ENCODE results near the gene SMARCC1. TPM values are rescaled to one million over a fixed set of nuclear protein-coding genes. Genes with fewer than 3 reads are reported as not detected.

SMARCC1 gene
- polyA plus RNA-seq, 3 donors = 11.5 to 21.3 (median 14.0) TPM

DNA sequence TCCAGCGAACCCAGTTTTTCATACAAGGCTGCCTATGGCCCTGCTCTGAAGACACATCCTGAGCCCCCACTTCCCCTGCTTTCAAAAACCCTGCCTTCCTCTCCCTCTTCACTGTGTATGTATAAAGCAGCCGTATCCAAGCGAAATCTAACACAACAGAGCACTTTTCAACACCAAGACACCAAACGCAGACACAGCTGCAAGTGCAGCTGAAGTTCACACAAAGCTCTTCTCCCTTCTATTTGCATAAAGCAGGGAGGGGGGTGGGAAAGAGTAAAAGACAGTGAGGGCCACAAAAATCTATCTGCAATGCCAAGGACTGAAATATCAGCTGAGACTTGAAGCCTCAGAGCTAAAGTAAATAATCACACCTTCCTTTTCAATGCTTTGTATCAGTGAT is 168.0 kb downstream of the SMARCC1 start:
- H3K27ac ChIP-seq (ENCODE audit: low read depth, low read length) = no peak overlapping the region
- WGBS, 3 donors = 37 to 97% (median 93%) methylated on average over 4 of the region's 4 CpGs

DNA sequence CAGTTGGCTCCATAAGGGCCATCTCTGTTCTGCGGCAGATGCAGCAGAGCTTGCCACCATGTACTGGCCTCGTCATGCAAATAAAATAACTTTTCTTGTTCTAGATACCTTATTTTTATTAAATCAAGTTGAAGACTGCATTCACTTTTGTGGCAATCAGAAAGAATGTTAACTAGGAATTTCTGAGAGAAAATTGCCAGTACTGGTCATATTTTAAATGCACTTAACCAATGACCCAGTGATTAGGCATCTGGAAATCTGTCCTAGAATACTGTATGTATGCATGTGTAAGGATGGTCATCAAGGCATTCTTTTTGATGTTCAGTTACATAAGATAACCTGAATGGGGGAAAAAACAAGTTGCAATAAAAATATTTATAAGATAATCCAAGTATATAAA is 168.8 kb downstream of the SMARCC1 start:
- H3K27ac ChIP-seq (ENCODE audit: low read depth, low read length) = no peak overlapping the region
- WGBS, 3 donors = 79 to 100% (median 98%) methylated on average over 2 of the region's 2 CpGs

DNA sequence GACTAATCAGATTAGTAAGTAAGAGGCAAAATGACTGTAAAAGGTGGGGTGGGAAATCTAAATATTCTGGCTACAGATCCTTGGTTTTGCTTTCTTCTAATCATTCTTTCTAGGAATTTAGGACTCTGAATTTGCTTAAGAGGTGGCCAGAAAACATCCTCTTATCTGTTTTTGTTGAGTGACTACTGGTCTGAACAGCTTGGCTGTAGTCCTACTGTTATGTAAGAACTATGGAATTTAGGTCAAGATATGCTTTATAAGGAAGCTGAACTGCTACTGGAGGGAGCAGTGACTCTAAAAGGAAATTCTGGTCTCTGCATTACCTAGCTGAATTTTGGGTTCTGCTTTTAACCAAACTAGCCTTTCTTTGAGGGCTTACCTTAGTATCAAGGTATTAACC is 169.5 kb downstream of the SMARCC1 start:
- H3K27ac ChIP-seq (ENCODE audit: low read depth, low read length) = no peak overlapping the region

DNA sequence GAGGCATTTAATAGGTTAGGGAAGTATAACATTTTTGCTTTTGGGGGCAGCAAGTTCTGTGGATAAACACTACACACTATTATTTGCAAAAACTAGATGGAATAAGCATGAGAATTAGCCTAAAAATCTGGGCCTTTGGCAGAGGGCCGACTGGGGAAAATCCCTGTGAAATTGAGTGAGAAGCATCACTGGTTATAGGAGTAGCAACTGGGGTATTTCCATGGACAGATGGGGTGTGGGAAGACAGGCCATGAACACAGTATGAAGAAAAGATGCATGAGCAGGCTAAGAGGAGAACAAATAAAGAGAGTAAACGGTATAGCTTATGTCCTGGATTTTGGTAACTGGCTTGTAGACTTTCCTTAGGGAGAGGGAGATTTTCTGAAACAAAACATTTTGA is 170.1 kb downstream of the SMARCC1 start:
- H3K27ac ChIP-seq (ENCODE audit: low read depth, low read length) = no peak overlapping the region
- 81 to 83% (median 81%) methylated on average over 2 of the region's 2 CpGs for WGBS, 3 donors

DNA sequence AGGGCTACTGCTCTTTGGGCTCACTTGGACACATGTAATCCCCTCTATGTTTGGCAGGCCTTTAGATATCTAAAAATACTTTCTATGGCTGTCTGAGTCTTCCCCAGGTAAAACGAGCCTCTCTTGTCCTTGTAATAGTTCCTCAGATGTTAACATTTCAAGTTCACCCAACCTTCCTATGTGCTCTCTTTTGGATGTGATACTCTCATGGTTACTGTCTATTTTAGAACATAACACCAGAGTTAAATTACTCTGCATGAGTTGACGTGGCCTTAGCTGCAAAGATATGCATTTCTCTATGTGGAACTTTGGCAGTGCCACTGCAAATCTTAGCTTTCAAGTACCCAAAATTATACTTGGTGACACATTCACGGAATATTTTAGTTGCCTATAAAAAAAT is 171.1 kb downstream of the SMARCC1 start:
- WGBS, 3 donors = 91 to 95% (median 94%) methylated on average over 3 of the region's 3 CpGs
- H3K27ac ChIP-seq (ENCODE audit: low read depth, low read length) = no peak overlapping the region

DNA sequence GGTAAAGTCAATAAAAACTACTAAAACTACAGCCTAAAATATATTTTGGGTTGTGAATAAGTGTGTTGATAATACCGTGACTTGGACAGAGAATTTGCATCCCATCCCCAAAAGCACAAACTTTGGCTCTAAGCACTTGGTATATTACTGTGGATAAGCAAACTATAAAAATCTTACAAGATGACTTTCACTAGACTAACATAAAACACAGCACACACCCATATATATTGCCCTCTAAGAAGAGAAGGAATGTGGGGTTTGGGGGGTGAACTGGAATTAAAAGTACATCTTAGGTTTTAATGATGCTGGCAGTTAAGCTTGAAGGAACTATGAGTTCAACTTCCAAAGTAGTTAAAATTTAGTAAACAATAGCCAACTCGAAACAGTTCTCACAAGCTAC is 174.4 kb downstream of the SMARCC1 start:
- WGBS, 3 donors = 94 to 98% (median 97%) methylated on average over 2 of the region's 2 CpGs
- H3K27ac ChIP-seq (ENCODE audit: low read depth, low read length) = no peak overlapping the region

DNA sequence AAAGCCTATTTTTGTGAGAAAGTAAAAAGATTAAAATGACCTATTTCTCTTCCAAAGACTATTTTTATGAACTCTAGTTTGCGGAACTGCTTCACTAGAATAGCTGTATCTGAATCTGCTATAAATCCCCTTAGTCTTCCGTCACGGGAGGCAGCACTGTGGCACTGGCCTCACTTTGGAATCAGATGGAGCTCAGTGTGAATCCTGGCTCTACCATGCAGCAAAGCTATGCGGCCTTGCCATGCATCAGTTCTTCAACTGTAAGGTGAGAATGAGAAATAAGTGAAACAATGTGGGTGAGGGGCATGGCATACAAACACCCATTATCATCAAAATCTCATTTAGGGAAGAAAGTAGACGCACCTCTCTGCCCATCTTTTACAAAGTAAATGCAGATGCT is 175.5 kb downstream of the SMARCC1 start:
- 95 to 97% (median 96%) methylated on average over 5 of the region's 5 CpGs for WGBS, 3 donors
- H3K27ac ChIP-seq (ENCODE audit: low read depth, low read length) = no peak overlapping the region

DNA sequence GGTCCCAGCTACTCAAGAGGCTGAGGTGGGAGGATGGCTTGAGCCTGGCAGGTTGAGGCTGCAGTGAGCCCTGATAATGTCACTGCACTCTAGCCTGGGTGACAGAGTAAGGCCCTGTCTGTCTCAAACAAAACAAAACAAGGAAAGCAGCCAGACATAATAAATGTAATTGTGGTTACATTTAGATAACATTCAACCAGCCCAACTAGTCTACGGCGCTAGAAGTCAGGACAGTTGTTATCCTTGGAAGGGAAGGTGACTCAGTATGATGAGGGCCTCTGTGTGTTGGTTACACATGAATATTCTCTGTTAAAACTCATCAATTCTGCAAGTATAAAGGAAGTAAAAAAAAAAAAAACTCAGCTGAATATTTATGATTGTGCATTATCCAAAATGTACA is 176.0 kb downstream of the SMARCC1 start:
- no peak overlapping the region for H3K27ac ChIP-seq (ENCODE audit: low read depth, low read length)
- 44 to 75% (median 57%) methylated on average over 2 of the region's 2 CpGs for WGBS, 3 donors

DNA sequence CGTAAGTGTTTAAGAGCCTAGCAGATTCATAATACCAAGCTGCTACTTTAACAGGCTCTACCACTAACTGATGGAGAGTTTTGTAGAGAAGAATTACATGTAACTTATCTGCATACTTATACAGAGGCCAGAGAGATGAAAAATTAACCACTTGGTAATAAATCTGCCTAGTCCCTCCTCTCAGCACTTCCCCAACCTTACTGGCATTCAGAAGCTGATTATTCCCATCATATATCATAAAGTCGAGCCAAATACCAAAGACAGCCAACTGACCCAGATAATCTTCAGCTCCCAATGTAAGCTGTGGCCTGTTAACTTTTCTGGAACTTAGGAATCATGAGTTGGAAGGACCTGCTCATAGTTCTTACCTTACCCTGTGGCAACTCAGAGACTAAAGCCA is 177.5 kb downstream of the SMARCC1 start:
- WGBS, 3 donors = 74 to 88% (median 84%) methylated on average over 2 of the region's 2 CpGs
- H3K27ac ChIP-seq (ENCODE audit: low read depth, low read length) = no peak overlapping the region

DNA sequence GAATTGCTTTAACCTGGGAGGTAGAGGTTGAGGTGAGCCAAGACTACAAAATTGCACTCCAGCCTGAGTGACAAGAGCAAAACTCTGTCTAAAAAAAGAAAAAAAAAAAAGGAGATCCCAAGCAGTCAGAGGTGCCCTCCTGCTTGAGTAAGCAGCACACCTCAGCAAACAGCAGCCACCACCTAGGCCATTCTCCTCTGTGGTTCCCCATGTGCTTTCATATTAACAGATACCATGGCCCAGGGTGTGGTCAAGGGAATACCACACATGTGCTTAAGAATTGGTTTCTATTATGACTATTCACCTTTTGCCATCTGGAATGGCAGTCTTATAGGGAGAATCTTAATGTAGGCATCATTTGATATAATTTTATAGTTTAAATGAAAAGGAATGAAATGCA is 178.4 kb downstream of the SMARCC1 start:
- no peak overlapping the region for H3K27ac ChIP-seq (ENCODE audit: low read depth, low read length)

DNA sequence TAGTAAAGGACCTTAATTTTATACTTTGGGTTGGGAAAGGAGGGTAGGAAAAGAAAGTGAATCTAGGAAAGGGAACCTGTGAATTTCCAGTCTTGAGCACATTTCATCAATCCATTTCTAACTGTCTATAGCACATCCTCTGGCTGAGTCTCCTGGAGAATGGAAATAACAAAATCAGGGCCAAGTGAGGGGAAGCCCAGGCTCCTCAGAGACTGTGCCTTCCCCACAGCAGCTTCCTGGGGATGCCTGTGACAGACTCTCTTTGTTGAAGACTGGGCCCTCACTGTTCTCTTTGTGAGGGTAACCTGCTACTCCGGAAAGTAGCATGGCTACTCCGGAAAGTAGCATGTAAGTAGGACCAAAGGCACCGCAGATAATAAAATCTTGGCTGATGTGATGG is 180.4 kb downstream of the SMARCC1 start:
- 77 to 94% (median 86%) methylated on average over 3 of the region's 3 CpGs for WGBS, 3 donors
- H3K27ac ChIP-seq (ENCODE audit: low read depth, low read length) = no peak overlapping the region

DNA sequence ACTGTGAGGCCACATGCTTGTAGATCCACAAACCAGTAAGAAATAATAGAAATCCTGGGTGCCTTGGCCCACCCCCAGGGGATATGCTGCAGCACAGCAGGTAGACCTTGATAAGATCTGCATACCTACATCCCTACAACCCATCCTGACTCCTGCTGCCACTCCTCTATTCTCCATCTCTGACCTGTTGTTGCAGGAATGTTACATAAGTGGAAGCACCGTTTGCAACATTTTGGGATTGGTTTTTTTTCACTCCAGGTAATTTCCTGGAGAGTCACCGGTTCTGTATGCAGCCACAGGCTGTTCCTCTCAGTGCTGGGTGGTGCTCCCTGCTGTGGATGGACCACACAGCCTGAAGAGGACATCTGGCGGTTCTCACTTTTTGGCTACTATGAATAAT is 186.9 kb downstream of the SMARCC1 start:
- 76 to 82% (median 77%) methylated on average over 3 of the region's 3 CpGs for WGBS, 3 donors
- no peak overlapping the region for H3K27ac ChIP-seq (ENCODE audit: low read depth, low read length)

DNA sequence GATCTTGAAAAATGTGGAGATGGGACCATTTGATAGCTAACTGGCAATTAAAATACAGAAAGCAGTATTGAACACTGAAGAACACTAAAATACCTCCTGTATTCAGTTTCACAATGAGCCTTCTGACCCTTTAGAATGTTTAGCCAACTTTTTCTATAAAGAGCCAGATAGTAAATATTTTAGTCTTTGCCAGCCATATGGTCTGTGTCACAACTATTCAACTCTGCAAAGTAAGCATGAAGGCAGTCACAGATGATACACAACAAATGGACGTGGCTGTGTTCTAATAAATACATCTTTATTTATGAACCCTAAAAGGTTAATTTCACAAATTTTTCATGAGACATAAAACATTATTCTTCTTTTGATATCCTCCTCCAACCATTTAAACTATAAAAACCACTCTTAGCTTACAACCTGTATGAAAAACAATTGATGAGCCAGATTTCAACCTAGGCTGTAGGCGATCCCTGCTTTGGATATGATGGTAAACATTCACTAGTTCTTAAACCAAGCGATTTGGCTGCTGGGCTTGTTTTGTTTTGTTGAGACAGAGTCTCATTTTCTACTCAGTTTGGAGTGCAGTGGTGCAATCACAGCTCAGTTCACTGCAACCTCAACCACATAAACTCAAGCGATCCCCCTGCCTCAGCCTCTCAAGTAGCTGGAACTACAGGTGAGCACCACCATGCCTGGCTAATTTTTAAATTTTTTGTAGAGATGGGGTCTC is 189.5 kb downstream of the SMARCC1 start:
- H3K27ac ChIP-seq (ENCODE audit: low read depth, low read length) = no peak overlapping the region
- WGBS, 3 donors = 88 to 91% (median 90%) methylated on average over 4 of the region's 4 CpGs

DNA sequence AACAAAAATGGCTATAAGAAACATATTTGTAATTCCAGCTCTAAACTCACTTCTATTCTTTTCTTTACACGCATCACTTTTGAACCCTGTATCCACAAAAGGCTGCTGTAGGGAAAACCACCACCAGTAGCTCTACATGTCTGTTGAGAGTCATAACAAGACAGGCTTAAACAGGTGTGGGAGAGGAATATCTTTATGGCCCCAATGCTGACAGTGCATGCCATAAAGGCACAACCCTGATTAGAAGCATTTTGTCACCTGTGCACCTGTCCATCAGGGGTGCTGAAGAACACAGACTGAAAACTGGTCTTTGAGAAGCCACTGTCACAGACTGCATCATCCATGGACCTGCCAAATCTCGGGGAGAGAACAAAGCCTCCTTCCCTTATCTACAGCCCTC is 191.5 kb downstream of the SMARCC1 start:
- no peak overlapping the region for H3K27ac ChIP-seq (ENCODE audit: low read depth, low read length)

DNA sequence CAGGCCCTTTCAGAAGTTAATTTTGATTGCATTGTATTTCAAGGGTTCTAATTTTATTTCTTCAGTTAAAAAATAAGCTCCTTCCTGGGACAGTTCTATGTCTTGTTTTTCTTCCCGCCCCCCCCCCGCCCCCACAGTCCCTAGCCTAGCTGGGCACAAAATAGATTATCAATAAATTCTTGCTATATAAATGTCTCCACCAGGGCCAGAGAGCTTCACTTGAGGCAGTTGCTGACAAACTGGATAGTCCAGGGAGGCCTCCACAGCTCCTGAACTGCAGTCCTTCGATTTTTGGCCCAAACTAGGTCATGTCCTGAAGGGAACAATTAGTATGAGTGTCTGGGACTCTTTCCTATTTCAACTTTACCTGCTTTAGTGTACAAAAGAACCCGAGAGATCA is 193.1 kb downstream of the SMARCC1 start:
- WGBS, 3 donors = 94 to 99% (median 98%) methylated on average over 4 of the region's 4 CpGs
- H3K27ac ChIP-seq (ENCODE audit: low read depth, low read length) = no peak overlapping the region

More for the DNA sequence above, 191.5 kb downstream of the SMARCC1 start:
- 89 to 98% (median 90%) methylated on average over 2 of the region's 2 CpGs for WGBS, 3 donors

DNA sequence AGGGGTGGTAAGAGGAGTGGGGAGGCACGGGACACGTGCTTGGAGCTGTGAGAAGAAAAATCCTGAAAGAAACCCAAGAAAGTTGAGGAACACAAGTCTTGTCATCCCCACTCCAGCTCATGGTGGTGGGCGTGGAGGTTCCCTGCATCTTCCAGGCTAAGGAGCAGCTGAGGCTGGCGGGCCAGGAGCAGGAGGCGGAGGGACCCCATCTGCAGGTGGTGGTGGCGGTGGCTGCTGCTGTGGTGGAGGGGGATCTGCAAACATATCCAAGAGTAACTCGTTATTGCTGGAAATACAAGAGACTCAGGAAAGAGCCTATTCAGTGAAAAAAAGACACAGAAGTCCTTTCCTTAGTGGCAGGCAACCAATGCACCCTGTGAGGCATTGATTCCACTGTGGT is 193.6 kb downstream of the SMARCC1 start:
- no peak overlapping the region for H3K27ac ChIP-seq (ENCODE audit: low read depth, low read length)
- WGBS, 3 donors = 92 to 98% (median 97%) methylated on average over 6 to 7 of the region's 7 CpGs

DNA sequence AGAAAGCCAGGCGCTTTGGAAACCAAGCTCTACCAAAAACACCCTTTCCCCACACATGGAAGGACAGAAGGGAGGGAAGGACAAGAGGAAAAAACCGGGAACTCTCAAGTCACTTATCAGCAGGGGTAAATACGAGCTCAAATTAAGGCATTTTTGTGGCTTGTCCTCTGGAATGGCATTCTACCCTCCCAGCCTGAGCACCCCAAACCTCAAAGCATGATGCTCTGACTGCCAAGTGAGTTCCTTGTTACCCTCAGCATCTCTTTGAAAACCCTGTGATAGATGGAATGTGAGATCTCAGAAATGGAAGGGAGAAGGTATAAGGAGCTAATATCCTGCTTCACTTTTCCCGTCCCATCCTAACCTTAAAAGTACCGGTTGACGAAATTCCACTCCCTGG is 194.9 kb downstream of the SMARCC1 start:
- WGBS, 3 donors = 92 to 96% (median 92%) methylated on average over 6 of the region's 6 CpGs

DNA sequence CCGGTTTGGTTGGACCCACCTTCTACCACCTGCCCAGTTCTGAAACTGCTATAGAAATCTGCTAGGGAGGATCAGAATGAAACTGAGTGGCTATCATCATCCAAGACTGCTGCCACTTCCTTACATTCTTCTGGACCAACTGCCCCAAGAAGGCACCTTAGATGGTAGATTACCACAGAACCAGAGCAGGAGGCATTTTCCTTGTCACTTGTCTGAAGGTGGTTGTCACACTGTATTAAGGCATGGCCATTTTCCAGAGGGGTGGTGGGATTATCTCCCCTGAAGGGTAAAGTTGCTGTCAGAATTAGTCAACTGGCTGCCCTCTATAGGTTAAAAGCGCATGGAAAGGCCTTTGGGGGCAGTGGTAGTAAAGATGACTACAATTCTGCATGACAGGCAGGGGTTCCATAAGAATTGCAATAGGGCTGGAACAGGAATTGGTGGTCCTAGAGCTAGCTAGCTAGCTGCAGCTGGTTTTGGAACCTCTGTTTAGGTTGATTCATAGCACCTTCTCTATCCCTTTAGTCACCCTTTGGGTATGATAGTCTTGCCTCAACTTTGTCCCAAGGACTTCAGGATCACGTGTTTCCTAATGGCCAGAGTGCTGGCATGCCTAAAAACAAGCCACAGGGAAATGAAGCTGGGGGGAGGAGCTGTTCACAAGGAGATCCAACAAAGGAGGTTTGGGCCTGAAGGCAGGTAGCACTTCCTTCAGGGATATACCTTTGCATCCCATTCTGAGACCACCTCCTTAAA is 198.2 kb downstream of the SMARCC1 start:
- no peak overlapping the region for H3K27ac ChIP-seq (ENCODE audit: low read depth, low read length)
- 72 to 77% (median 76%) methylated on average over 3 of the region's 3 CpGs for WGBS, 3 donors

More for the DNA sequence above, 194.9 kb downstream of the SMARCC1 start:
- no peak overlapping the region for H3K27ac ChIP-seq (ENCODE audit: low read depth, low read length)

DNA sequence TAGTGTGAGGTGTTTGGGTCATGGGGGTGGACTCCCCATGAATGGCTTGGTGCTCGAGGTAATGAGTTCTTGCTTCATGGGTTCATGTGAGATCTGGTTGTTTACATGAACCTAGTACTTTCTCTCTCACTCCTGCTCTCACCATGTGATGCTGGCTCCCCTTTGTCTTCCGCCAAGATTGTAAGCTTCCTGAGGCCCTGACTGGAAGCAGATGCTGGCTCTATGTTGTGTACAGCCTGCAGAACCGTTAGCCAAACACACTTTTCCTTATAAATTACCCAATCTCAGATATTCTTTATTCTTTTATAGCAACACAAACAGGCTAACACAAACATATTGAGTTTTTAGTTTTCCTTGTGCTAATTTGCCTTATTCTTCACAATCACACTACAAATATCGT is 199.9 kb downstream of the SMARCC1 start:
- 79 to 83% (median 82%) methylated on average over 4 of the region's 4 CpGs for WGBS, 3 donors
- H3K27ac ChIP-seq (ENCODE audit: low read depth, low read length) = no peak overlapping the region

DNA sequence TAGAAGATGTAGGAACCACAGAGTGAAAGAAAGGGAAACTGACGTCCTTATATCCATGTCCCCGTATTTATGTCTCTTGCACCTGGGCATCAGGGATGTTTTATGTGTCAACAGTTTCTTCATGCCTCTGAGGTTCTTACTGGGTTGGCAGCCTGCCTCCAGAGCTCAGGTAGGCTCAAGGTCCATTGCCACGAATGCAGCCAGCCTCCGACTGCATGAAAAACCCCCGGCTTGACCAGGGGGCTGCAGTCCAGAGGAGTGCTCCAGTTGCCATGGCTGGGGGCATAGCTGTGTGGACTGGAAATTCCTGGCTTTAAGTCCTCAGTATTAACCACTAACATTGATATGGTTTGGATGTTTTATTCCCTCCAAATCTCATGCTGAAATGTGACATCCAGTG is 200.3 kb downstream of the SMARCC1 start:
- no peak overlapping the region for H3K27ac ChIP-seq (ENCODE audit: low read depth, low read length)
- WGBS, 3 donors = 35 to 75% (median 73%) methylated on average over 5 of the region's 5 CpGs
